Astrocyte of the spinal cord (primary cell): ENCODE measurements around the gene KRTAP13-4.
A peak's percentile ranks its signal among the peaks of the same experiment; 100 is the strongest.

ENCODE experiments used
- DNase-seq: peaks from one replicate; pipeline ENCODE4 v3.0.0; 2011; ENCODE audit warnings: low read depth, low spot score
- H3K4me3 ChIP-seq: 2 replicates; pipeline ENCODE4 v1.5.1; 2011; ENCODE audit warnings: low read depth, mild to moderate bottlenecking, low read length, moderate library complexity
- in situ Hi-C: cut with HindIII; loops from 2 replicates; pipeline ENCODE4 v1.10.0; 2017; ENCODE audit warnings: low sequenced_read_pairs
- TF ChIP-seq, protein P1 (sequence below): IDR thresholded peaks from 2 replicates; pipeline ENCODE4 v1.5.1; 2012; ENCODE audit warnings: low read depth, mild to moderate bottlenecking, low read length, inconsistent platforms

KRTAP13-4 gene, protein sequence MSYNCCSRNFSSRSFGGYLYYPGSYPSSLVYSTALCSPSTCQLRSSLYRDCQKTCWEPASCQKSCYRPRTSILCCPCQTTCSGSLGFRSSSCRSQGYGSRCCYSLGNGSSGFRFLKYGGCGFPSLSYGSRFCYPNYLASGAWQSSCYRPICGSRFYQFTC

DNA sequence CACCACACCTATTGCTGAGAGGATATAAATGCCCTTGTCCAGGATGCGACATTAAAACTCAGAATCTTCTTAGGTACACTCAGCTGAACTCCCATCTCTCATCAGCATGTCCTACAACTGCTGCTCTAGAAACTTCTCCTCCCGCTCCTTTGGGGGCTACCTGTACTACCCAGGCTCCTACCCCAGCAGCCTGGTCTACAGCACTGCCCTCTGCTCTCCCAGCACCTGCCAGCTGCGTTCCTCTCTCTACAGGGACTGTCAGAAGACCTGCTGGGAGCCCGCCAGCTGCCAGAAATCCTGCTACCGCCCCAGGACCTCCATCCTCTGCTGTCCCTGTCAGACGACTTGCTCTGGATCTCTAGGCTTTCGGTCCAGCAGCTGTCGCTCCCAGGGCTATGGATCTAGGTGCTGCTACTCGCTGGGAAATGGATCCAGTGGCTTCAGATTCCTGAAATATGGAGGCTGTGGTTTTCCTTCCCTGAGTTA, at the start of gene KRTAP13-4:
KRTAP13-4 (plus strand) TSS at position 51 of the 486 bp plus-strand sequence; CDS start at position 107, 56 bp downstream.
- no peak within 1 kb of the TSS for H3K4me3 ChIP-seq
- TF ChIP-seq, protein P1, sequence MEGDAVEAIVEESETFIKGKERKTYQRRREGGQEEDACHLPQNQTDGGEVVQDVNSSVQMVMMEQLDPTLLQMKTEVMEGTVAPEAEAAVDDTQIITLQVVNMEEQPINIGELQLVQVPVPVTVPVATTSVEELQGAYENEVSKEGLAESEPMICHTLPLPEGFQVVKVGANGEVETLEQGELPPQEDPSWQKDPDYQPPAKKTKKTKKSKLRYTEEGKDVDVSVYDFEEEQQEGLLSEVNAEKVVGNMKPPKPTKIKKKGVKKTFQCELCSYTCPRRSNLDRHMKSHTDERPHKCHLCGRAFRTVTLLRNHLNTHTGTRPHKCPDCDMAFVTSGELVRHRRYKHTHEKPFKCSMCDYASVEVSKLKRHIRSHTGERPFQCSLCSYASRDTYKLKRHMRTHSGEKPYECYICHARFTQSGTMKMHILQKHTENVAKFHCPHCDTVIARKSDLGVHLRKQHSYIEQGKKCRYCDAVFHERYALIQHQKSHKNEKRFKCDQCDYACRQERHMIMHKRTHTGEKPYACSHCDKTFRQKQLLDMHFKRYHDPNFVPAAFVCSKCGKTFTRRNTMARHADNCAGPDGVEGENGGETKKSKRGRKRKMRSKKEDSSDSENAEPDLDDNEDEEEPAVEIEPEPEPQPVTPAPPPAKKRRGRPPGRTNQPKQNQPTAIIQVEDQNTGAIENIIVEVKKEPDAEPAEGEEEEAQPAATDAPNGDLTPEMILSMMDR = no peak
- DNase-seq = no peak
- in situ Hi-C loops = no loop called here

DNA sequence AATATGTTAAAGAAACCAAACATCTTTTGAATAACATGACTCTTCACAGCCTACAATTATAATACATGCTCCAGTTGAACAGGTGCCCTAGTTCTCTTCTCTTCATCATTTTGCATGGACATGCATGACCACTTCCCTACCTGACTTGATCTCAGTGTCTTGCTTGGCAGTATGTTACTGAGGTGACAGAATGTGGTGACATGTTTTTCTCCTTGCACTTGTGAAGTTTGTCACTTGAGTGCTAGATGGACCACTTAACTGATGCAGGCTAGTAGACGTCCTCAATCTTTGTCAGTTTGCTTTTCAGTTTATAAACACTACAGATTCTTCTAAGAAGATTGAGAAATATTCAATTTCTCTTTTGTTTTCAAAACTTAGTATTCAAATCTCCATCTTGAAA, 47.8 kb upstream of the KRTAP13-4 start:
- in situ Hi-C loops = no loop called here
- DNase-seq = no peak
- TF ChIP-seq, protein P1 = no peak
- no peak overlapping the region for H3K4me3 ChIP-seq

DNA sequence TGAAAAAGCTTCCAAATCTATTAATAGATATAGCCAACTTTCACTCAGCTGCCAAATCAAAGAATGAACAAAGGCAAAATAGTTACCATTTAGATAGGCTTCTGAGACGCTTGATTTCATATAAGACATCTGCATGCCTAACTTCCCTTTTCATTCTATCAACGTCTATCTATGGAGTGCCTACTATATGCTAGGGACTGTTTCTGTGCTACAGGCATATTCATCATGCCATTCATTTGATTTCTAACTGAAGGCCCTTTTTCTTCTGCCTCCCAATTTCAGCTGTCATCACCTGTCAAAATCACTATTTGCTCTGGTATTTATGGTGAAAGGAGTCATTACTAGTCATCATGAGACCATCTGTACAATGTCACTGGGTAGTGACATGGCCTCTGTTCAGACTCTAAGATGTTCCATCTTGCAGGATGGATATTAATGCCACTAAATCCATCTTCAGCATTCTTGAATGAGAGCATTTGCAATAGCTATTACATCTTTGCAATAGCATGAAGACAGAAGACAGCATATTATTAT, 38.5 kb upstream of the KRTAP13-4 start:
- in situ Hi-C loops = no loop called here
- DNase-seq = no peak
- H3K4me3 ChIP-seq = no peak overlapping the region
- TF ChIP-seq, protein P1 = no peak

DNA sequence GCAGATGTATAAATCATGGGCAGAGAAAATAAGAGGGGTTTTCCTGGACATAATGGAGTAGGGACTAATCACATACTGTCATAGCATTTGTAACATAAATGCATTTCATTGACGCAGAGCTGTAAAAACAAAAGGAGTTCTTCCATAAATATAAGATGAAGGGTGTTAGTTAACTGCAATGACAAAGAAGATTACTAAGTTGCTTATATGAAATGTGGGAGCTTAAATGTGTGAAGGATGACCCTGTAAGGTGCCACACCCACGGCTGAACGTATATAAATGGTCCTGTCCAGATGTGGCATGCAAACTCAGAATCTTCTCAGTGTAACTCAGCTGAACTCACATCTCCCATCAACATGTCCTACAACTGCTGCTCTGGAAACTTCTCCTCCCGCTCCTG, 34.3 kb upstream of the KRTAP13-4 start, which contains the start of gene KRTAP13-1:
KRTAP13-1 (plus strand) TSS at position 301 of the 400 bp plus-strand sequence; CDS start at position 357, 56 bp downstream.
- DNase-seq = no peak
- H3K4me3 ChIP-seq = no peak within 1 kb of the TSS
- TF ChIP-seq, protein P1 = no peak
- in situ Hi-C loops = no loop called here

DNA sequence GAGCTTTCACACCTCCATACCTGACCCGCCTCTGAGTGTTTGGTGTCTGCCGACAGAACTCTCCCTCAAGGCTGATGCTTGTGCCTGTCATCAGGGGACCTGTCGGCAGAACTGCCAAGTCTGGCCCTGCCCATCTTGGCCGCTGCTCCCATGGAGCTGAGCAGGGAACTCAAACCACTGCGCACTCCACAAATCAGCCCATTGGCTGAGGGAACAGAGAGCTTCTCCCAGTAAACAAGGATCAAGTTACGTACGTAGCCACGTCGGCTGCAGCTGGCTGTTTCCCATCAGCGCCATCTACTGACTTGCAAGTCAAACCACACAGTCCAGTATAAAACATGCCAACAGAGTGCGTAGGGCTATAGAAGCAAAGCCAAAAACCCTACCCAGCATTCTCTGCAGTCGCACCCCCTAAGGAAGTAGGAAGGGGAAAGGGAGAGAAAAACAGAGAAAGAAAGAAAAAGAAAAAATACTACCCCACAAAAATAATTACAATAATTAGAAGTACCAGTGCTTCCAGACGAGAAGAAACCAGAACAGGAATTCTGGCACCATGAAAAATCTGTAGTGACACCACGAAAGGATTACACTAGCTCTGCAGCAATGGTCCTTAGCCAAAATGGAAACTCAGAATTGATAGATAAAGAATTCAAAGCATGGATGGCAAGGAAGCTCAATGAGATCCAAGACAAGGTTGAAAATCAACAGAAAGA, 21.1 kb upstream of the KRTAP13-4 start:
- peak; percentile 44 for DNase-seq
- TF ChIP-seq, protein P1 = peak; percentile 30
- H3K4me3 ChIP-seq = no peak overlapping the region
- in situ Hi-C loops = no loop called here

DNA sequence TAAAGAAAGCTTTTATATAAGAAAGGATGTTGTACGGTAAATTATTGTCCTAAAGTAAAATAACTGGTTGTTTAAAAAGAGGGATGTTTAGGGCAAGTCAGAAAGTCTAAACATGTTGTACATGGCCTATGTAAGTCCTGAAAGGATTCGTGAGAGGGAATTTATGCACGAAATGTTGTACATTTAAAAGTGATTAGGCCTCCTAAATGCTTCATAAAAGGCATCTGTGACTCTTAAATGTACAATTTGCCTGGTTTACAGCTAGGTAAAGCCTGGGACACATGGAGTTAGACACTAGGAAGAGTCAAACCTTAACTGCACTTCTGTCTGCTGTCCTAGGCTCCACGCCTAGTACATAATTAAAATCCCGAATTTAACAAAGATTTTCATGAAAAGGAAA, 14.0 kb upstream of the KRTAP13-4 start:
- TF ChIP-seq, protein P1 = no peak
- no peak overlapping the region for H3K4me3 ChIP-seq
- DNase-seq = no peak
- in situ Hi-C loops = no loop called here
